GM23248 (cell line): ENCODE results near the gene TUSC2. TPM values are rescaled to one million over a fixed set of nuclear protein-coding genes. Genes with fewer than 3 reads are reported as not detected.
A peak's percentile ranks its signal among the peaks of the same experiment; 100 is the strongest.

ENCODE experiments used
- DNase-seq: peaks from one replicate; pipeline ENCODE4 v3.0.0-alpha.2; 2015
- H2AFZ ChIP-seq: fragments of 200-600 bp; sonication (generic); 2 replicates; pipeline ENCODE4 v1.6.1; 2016; ENCODE audit warnings: antibody characterized with exemption
- H3F3A ChIP-seq: fragments of 200-600 bp; sonication (generic); 2 replicates; pipeline ENCODE4 v1.6.1; 2016; ENCODE audit warnings: mild to moderate bottlenecking, antibody characterized with exemption, mixed run types; ENCODE audit not compliant: insufficient read depth
- H3K27ac ChIP-seq: fragments of 200-600 bp; sonication (generic); 2 replicates; pipeline ENCODE4 v1.5.1; 2016; ENCODE audit warnings: mild to moderate bottlenecking
- H3K27me3 ChIP-seq: fragments of 200-600 bp; sonication (generic); replicated peaks from 2 replicates; pipeline ENCODE4 v1.6.1; 2016; ENCODE audit warnings: mild to moderate bottlenecking; ENCODE audit not compliant: insufficient read depth
- H3K36me3 ChIP-seq: fragments of 200-600 bp; sonication (generic); 2 replicates; pipeline ENCODE4 v1.6.1; 2016; ENCODE audit warnings: low read depth, mild to moderate bottlenecking
- H3K4me1 ChIP-seq: fragments of 200-600 bp; sonication (generic); 2 replicates; pipeline ENCODE4 v1.6.1; 2016; ENCODE audit warnings: mild to moderate bottlenecking; ENCODE audit not compliant: insufficient read depth
- H3K4me2 ChIP-seq: fragments of 200-600 bp; sonication (generic); one replicate; pipeline ENCODE4 v1.6.1; 2016; ENCODE audit warnings: mild to moderate bottlenecking; ENCODE audit not compliant: unreplicated experiment
- H3K4me3 ChIP-seq: fragments of 200-600 bp; sonication (generic); 2 replicates; pipeline ENCODE4 v1.5.1; 2016; ENCODE audit warnings: mild to moderate bottlenecking
- H3K79me2 ChIP-seq: fragments of 200-600 bp; sonication (generic); 2 replicates; pipeline ENCODE4 v1.6.1; 2016; ENCODE audit warnings: mild to moderate bottlenecking; ENCODE audit not compliant: insufficient read depth
- H3K9ac ChIP-seq: fragments of 200-600 bp; sonication (generic); 2 replicates; pipeline ENCODE4 v1.6.1; 2016; ENCODE audit warnings: mild to moderate bottlenecking
- H3K9me2 ChIP-seq: fragments of 200-600 bp; sonication (generic); 2 replicates; pipeline ENCODE4 v1.6.1; 2016; ENCODE audit warnings: mixed run types, mild to moderate bottlenecking, moderate library complexity; ENCODE audit not compliant: insufficient read depth
- H3K9me3 ChIP-seq: fragments of 200-600 bp; sonication (generic); one replicate; pipeline ENCODE4 v1.6.1; 2017; ENCODE audit warnings: low read depth
- H4K20me1 ChIP-seq: fragments of 200-600 bp; sonication (generic); 2 replicates; pipeline ENCODE4 v1.6.0; 2016; ENCODE audit not compliant: insufficient read depth
- EZH2 ChIP-seq: fragments of 200-600 bp; sonication (generic); IDR thresholded peaks from 2 replicates; pipeline ENCODE4 v1.6.1; 2018; ENCODE audit warnings: antibody characterized with exemption, mild to moderate bottlenecking; ENCODE audit not compliant: insufficient read depth, poor library complexity, severe bottlenecking
- EZH2phosphoT487 ChIP-seq: fragments of 200-600 bp; sonication (generic); IDR thresholded peaks from 2 replicates; pipeline ENCODE4 v1.6.1; 2018; ENCODE audit warnings: antibody characterized with exemption, moderate library complexity, mild to moderate bottlenecking, low read depth; ENCODE audit not compliant: insufficient read depth
- WGBS, 2 experiments: methylation state at CpG; one replicate each; pipeline ENCODE4 v1.1.6; 2015 to 2017; ENCODE audit warnings: low lambda C conversion rate in 2 of 2, low coverage in 1 of 2; ENCODE audit errors: missing lambda C conversion rate in 2 of 2; 5-methylcytosine and 5-hydroxymethylcytosine counted together
- in situ Hi-C: fragments of 300-500 bp; cut with MboI; formaldehyde crosslinking; loops from 2 replicates; pipeline ENCODE4 v1.15.0; 2020
- polyA plus RNA-seq: library from polyadenylated mRNA; unstranded; fragments of >200 nt; fragmentation: Nextera tagmentation; extraction: Ambion mirVana; gene quantifications from 2 replicates; pipeline ENCODE4 v1.2.1, GENCODE V29; 2016
- total RNA-seq: library from RNA; depleted of rRNA; stranded (reverse); fragments of >200 nt; shearing (Covaris generic); gene quantifications from 2 replicates; pipeline ENCODE4 v1.2.3, GENCODE V29; 2014

TUSC2 gene
- total and polyA plus RNA-seq, 2 experiments from 2014 or later = 32.5 to 46.5 TPM

DNA sequence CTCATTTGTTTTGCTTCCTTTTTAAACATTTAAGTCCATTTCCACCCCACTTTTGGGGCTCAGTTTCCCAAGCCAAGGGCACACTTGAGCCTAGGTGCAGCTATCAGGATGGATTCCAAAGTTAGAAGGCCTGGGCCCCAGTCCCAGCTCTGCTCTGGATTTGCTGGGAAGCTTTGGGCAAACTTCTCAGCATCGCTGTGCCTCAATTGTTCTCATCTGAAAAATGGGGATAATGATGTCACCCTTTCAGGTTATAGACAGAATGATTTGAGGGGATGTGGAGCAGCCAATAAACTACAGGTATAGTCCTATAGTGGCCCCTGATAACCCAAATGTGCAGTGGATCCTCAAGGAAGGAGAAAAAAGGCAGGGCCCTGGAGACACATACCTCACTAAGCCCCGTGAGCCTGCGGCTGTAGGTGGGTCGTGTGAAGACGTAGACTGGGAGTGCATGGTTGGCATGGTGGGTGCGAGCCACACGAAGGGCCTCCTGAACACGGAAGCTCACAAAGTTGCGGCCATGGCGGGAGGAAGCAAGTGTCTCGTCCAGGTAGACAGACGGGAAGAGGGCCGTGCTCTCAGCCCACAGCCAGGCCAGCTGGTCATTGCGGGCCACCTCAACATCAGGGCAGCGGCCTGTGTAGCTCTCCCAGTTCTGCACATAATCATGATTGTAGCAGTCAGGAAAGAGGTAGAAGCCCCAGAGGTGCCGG, 8.7 kb downstream of the TUSC2 start:
- Histone ChIP-seq H4K20me1 (no peaks in the 10 kb centered on the region), H3K36me3 (no peaks in the 10 kb centered on the region), H3K27me3 (no peaks in the 10 kb centered on the region), H3K4me2 (no peak overlapping the region), H3K4me1 (peaks cover 11% of the 10 kb centered on the region; the same call in 1 of the 2 replicates), H3F3A (peaks cover 2% of the 10 kb centered on the region; the same call in 1 of the 2 replicates), H3K9me3 (no peaks in the 10 kb centered on the region), H3K9ac (peak overlapping the region; percentile 3; the same call in 1 of the 2 replicates), H3K27ac (no peak overlapping the region), H2AFZ (no peak overlapping the region), H3K79me2 (peaks cover 27% of the 10 kb centered on the region), H3K9me2 (no peaks in the 10 kb centered on the region), H3K4me3 (no peak overlapping the region)
- 89 to 90% methylated on average over 16 of the region's 16 CpGs for WGBS, 2 experiments
- DNase-seq = no peak
- in situ Hi-C loops = no loop called here
- TF ChIP-seq EZH2phosphoT487 (no peak), EZH2 (no peak)

GRCh38 chr3:50318615-50319014, 9.4 kb downstream of the TUSC2 start:
- no peaks in the 10 kb centered on the region for H3K9me2 ChIP-seq
- TF ChIP-seq EZH2 = no peak
- no peak for TF ChIP-seq EZH2phosphoT487
- no peaks in the 10 kb centered on the region for H3K27me3 ChIP-seq
- no peak overlapping the region for H3K27ac ChIP-seq
- H3K4me1 ChIP-seq = peaks cover 11% of the 10 kb centered on the region; the same call in 1 of the 2 replicates
- WGBS, 2 experiments = 91 to 97% methylated on average over 10 of the region's 10 CpGs
- H3K36me3 ChIP-seq = no peaks in the 10 kb centered on the region
- in situ Hi-C loops = no loop called here
- H2AFZ ChIP-seq = no peak overlapping the region
- DNase-seq = no peak
- H3K9ac ChIP-seq = 0 out of 2 replicates have a peak overlapping the region, but pooled peaks have one; percentile 3
- no peaks in the 10 kb centered on the region for H4K20me1 ChIP-seq
- no peaks in the 10 kb centered on the region for H3K9me3 ChIP-seq
- H3K4me2 ChIP-seq = no peak overlapping the region
- peaks cover 27% of the 10 kb centered on the region for H3K79me2 ChIP-seq
- H3F3A ChIP-seq = peaks cover 9% of the 10 kb centered on the region; the same call in 1 of the 2 replicates
- no peak overlapping the region for H3K4me3 ChIP-seq

- Histone ChIP-seq H3K9me2 (no peaks in the 10 kb centered on the region), H3K4me2 (no peak overlapping the region), H3K4me3 (no peak overlapping the region), H3K79me2 (peaks cover 27% of the 10 kb centered on the region), H3K9ac (no peak overlapping the region), H3K27ac (no peak overlapping the region), H3K9me3 (no peaks in the 10 kb centered on the region), H3F3A (peaks cover 13% of the 10 kb centered on the region; the same call in 1 of the 2 replicates), H2AFZ (no peak overlapping the region), H3K36me3 (no peaks in the 10 kb centered on the region), H3K27me3 (no peaks in the 10 kb centered on the region), H4K20me1 (no peaks in the 10 kb centered on the region), H3K4me1 (peaks cover 11% of the 10 kb centered on the region; the same call in 1 of the 2 replicates)
- no peak for DNase-seq
- in situ Hi-C loops = no loop called here
- TF ChIP-seq EZH2 = no peak
- no peak for TF ChIP-seq EZH2phosphoT487
- 85 to 88% methylated on average over 10 to 11 of the region's 11 CpGs for WGBS, 2 experiments
These were observed 9.9 kb downstream of the TUSC2 start for GRCh38 chr3:50318163-50318562.

GRCh38 chr3:50317300-50317699, 10.7 kb downstream of the TUSC2 start:
- no peak overlapping the region for H3K4me2 ChIP-seq
- H3K4me1 ChIP-seq = peaks cover 11% of the 10 kb centered on the region; the same call in 1 of the 2 replicates
- no peak for TF ChIP-seq EZH2phosphoT487
- no peak for TF ChIP-seq EZH2
- H3K27ac ChIP-seq = no peak overlapping the region
- no peaks in the 10 kb centered on the region for H3K36me3 ChIP-seq
- no peak overlapping the region for H3K9ac ChIP-seq
- 72 to 77% methylated on average over 6 of the region's 6 CpGs for WGBS, 2 experiments
- peaks cover 14% of the 10 kb centered on the region; the same call in 1 of the 2 replicates for H3F3A ChIP-seq
- H2AFZ ChIP-seq = no peak overlapping the region
- H3K9me3 ChIP-seq = no peaks in the 10 kb centered on the region
- H3K4me3 ChIP-seq = no peak overlapping the region
- no peaks in the 10 kb centered on the region for H4K20me1 ChIP-seq
- no peak for DNase-seq
- in situ Hi-C loops = no loop called here
- no peaks in the 10 kb centered on the region for H3K27me3 ChIP-seq
- peaks cover 27% of the 10 kb centered on the region for H3K79me2 ChIP-seq
- no peaks in the 10 kb centered on the region for H3K9me2 ChIP-seq
